Vagina (tissue), 2 donors: Measurements from ENCODE around the gene DCTN2. TPM values are rescaled to one million over a fixed set of nuclear protein-coding genes. Genes with fewer than 3 reads are reported as not detected.
"Not testable (repeated sequence)": the region's sequence is repeated elsewhere in the genome, so short reads cannot be mapped to it uniquely, and the experiment has no call there.

Experiments
- DNase-seq, 2 donors: peaks; one replicate each; pipeline ENCODE4 v3.0.0-alpha.2; 2017; ENCODE audit errors: extremely low spot score in 2 of 2
- H3K27ac ChIP-seq: fragments of 200-600 bp; sonication (generic); one replicate; pipeline ENCODE4 v1.5.1; 2019
- H3K27me3 ChIP-seq: fragments of 200-600 bp; sonication (generic); one replicate; pipeline ENCODE4 v1.5.1; 2019
- H3K36me3 ChIP-seq, 2 donors: fragments of 200-600 bp; sonication (generic); one replicate each; pipeline ENCODE4 v1.5.1; 2017 to 2019
- H3K4me1 ChIP-seq: fragments of 200-600 bp; sonication (generic); one replicate; pipeline ENCODE4 v1.5.1; 2019
- H3K4me3 ChIP-seq, 2 donors: fragments of 200-600 bp; sonication (generic); 1 replicate in 1 of 2; 2 replicates in 1 of 2; pipeline ENCODE4 v1.5.1; 2016 to 2019
- H3K9me3 ChIP-seq: fragments of 200-600 bp; sonication (generic); one replicate; pipeline ENCODE4 v1.5.1; 2019
- CTCF ChIP-seq, 3 experiments: fragments of 450-650 bp in 2 of 3; fragments of 200-600 bp in 1 of 3; sonication (generic) in 1 of 3; IDR thresholded peaks; one replicate each; pipeline ENCODE4 v1.5.1; 2017 to 2019; ENCODE audit warnings: antibody characterized with exemption in 3 of 3, mild to moderate bottlenecking in 2 of 3, moderate library complexity in 2 of 3
- POLR2A ChIP-seq, 2 donors: fragments of 450-650 bp; IDR thresholded peaks; one replicate each; pipeline ENCODE4 v1.6.1; 2017; ENCODE audit warnings: antibody characterized with exemption in 2 of 2, mild to moderate bottlenecking in 2 of 2, moderate library complexity in 2 of 2
- POLR2AphosphoS5 ChIP-seq, 2 donors: sonication (generic); formaldehyde crosslinking; IDR thresholded peaks; one replicate each; pipeline ENCODE4 v1.9.0; 2017; ENCODE audit warnings: antibody characterized with exemption in 2 of 2, mild to moderate bottlenecking in 2 of 2, low read depth in 1 of 2; ENCODE audit not compliant: insufficient read depth in 1 of 2
- intact Hi-C: fragments of 100-400 bp; cut with DNase I; formaldehyde crosslinking; loops from one replicate; pipeline ENCODE4 v1.15.1; 2023
- total RNA-seq: library from RNA; depleted of rRNA; stranded (reverse); fragments of >200 nt; gene quantifications from one replicate; pipeline ENCODE4 v1.2.3, GENCODE V29; 2016

DCTN2 gene
- total RNA-seq, 1 donor from 2014 or later: 131 TPM

GRCh38 chr12:57514720-57515407 lies 32.1 kb downstream of the DCTN2 start:
- intact Hi-C loops: no loop called here
- peaks cover 0 to 67% of the 10 kb centered on the region in 2 donors for H3K36me3 ChIP-seq
- TF ChIP-seq POLR2AphosphoS5 (IDR thresholded peaks at IDR 0.05; ENCODE audit: insufficient read depth in 1 of 2, low read depth in 1 of 2): no peak
- no peak for TF ChIP-seq POLR2A (IDR thresholded peaks at IDR 0.05)
- no peak for TF ChIP-seq CTCF (IDR thresholded peaks at IDR 0.05)
- no peaks in the 10 kb centered on the region for H3K27me3 ChIP-seq
- DNase-seq: no peak
- H3K27ac ChIP-seq: no peak overlapping the region
- peaks cover 30% of the 10 kb centered on the region for H3K4me1 ChIP-seq
- H3K9me3 ChIP-seq: no peaks in the 10 kb centered on the region
- H3K4me3 ChIP-seq: no peak overlapping the region

DNA sequence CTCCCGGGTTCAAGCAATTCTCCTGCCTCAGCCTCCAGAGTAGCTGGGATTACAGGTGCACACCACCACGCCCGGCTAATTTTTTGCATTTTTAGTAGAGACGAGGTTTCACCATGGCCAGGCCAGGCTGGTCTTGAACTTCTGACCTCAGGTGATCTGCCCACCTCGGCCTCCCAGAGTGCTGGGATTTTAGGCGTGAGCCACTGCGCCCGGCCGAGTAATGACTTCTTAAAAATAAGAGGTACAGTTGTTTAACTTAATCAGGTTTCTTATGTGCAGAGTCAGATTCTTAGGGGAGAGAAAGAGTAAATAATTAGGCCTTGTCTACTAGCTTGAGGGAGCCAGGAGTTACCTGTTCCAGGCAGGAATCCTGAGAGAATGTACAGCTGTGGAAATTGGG lies 32.7 kb downstream of the DCTN2 start:
- DNase-seq, H3K4me3 ChIP-seq, H3K27me3 ChIP-seq, intact Hi-C loops, H3K27ac ChIP-seq, H3K9me3 ChIP-seq: not testable (repeated sequence)
- Histone ChIP-seq H3K36me3 (peaks cover 0 to 74% of the 10 kb centered on the region in 2 donors), H3K4me1 (peaks cover 26% of the 10 kb centered on the region)

- H3K27ac ChIP-seq, intact Hi-C loops, H3K4me3 ChIP-seq, H3K27me3 ChIP-seq, DNase-seq, H3K9me3 ChIP-seq: not testable (repeated sequence)
- peaks cover 0 to 76% of the 10 kb centered on the region in 2 donors for H3K36me3 ChIP-seq
- H3K4me1 ChIP-seq: peaks cover 20% of the 10 kb centered on the region
Observed at GRCh38 chr12:57513677-57514076, 33.3 kb downstream of the DCTN2 start.

GRCh38 chr12:57513266-57513665 lies 33.7 kb downstream of the DCTN2 start:
- TF ChIP-seq CTCF (IDR thresholded peaks at IDR 0.05): no peak
- TF ChIP-seq POLR2A (IDR thresholded peaks at IDR 0.05): no peak
- no peak for TF ChIP-seq POLR2AphosphoS5 (IDR thresholded peaks at IDR 0.05; ENCODE audit: insufficient read depth in 1 of 2, low read depth in 1 of 2)
- intact Hi-C loops: no loop called here
- Histone ChIP-seq H3K36me3 (peaks cover 0 to 76% of the 10 kb centered on the region in 2 donors), H3K27me3 (no peaks in the 10 kb centered on the region), H3K4me3 (no peak overlapping the region), H3K4me1 (peaks cover 16% of the 10 kb centered on the region), H3K9me3 (no peaks in the 10 kb centered on the region), H3K27ac (no peak overlapping the region)
- DNase-seq: no peak

- Histone ChIP-seq H3K4me3 (no peak overlapping the region), H3K9me3 (no peaks in the 10 kb centered on the region), H3K36me3 (peaks cover 0 to 76% of the 10 kb centered on the region in 2 donors), H3K27ac (no peak overlapping the region), H3K4me1 (peaks cover 10% of the 10 kb centered on the region), H3K27me3 (no peaks in the 10 kb centered on the region)
- intact Hi-C loops: no loop called here
- TF ChIP-seq CTCF (IDR thresholded peaks at IDR 0.05) (no peak), POLR2AphosphoS5 (IDR thresholded peaks at IDR 0.05; ENCODE audit: insufficient read depth in 1 of 2, low read depth in 1 of 2) (no peak), POLR2A (IDR thresholded peaks at IDR 0.05) (no peak)
- no peak for DNase-seq
Observed at GRCh38 chr12:57512665-57513064, 34.3 kb downstream of the DCTN2 start.

GRCh38 chr12:57511588-57512325 lies 35.2 kb downstream of the DCTN2 start:
- Histone ChIP-seq H3K36me3 (peaks cover 0 to 70% of the 10 kb centered on the region in 2 donors), H3K4me1 (peaks cover under 1% of the 10 kb centered on the region), H3K27me3 (no peaks in the 10 kb centered on the region), H3K9me3 (no peaks in the 10 kb centered on the region), H3K27ac (no peak overlapping the region), H3K4me3 (no peak overlapping the region)
- TF ChIP-seq POLR2AphosphoS5 (IDR thresholded peaks at IDR 0.05; ENCODE audit: insufficient read depth in 1 of 2, low read depth in 1 of 2): no peak
- no peak for TF ChIP-seq CTCF (IDR thresholded peaks at IDR 0.05)
- TF ChIP-seq POLR2A (IDR thresholded peaks at IDR 0.05): no peak
- no peak for DNase-seq
- intact Hi-C loops: no loop called here
